HepG2 (cell line): ENCODE results near the gene RARA. TPM values are rescaled to one million over a fixed set of nuclear protein-coding genes. Genes with fewer than 3 reads are reported as not detected.

Experiments
- BRCA1 ChIP-seq: sonication (generic); formaldehyde crosslinking; IDR thresholded peaks from 2 replicates; pipeline ENCODE4 v1.4.0; 2020; ENCODE audit warnings: missing genetic modification reagents
- CENPX ChIP-seq: sonication (generic); formaldehyde crosslinking; IDR thresholded peaks from 2 replicates; pipeline ENCODE4 v1.9.0; 2021; ENCODE audit warnings: mild to moderate bottlenecking, missing genetic modification reagents, moderate library complexity
- FOXA3 ChIP-seq: IDR thresholded peaks from 2 replicates; pipeline ENCODE4 v1.6.1; 2016; ENCODE audit warnings: missing genetic modification reagents, missing compliant biosample characterization
- HNRNPUL1 ChIP-seq: fragments of 200-400 bp; formaldehyde crosslinking; IDR thresholded peaks from 2 replicates; pipeline ENCODE4 v1.6.1; 2017; ENCODE audit warnings: low read depth, mild to moderate bottlenecking, low read length, moderate library complexity
- KLF15 ChIP-seq: sonication (generic); formaldehyde crosslinking; IDR thresholded peaks from 2 replicates; pipeline ENCODE4 v1.8.1; 2023; ENCODE audit warnings: borderline replicate concordance, mild to moderate bottlenecking, inconsistent platforms, missing genetic modification reagents, mixed read lengths
- KLF9 ChIP-seq: IDR thresholded peaks from 2 replicates; pipeline ENCODE4 v1.6.1; 2016; ENCODE audit warnings: low read depth
- MAX ChIP-seq: IDR thresholded peaks from 2 replicates; pipeline ENCODE4 v1.6.1; 2012; ENCODE audit warnings: inconsistent platforms
- NCOA5 ChIP-seq: sonication (generic); formaldehyde crosslinking; IDR thresholded peaks from 2 replicates; pipeline ENCODE4 v1.4.0; 2020; ENCODE audit warnings: missing genetic modification reagents
- ONECUT2 ChIP-seq: sonication (generic); formaldehyde crosslinking; IDR thresholded peaks from 2 replicates; pipeline ENCODE4 v1.4.0; 2020; ENCODE audit warnings: missing genetic modification reagents
- POGZ ChIP-seq: sonication (generic); formaldehyde crosslinking; IDR thresholded peaks from 2 replicates; pipeline ENCODE4 v1.4.0; 2020; ENCODE audit warnings: mild to moderate bottlenecking, missing genetic modification reagents
- PRDM15 ChIP-seq: sonication (generic); formaldehyde crosslinking; IDR thresholded peaks from 2 replicates; pipeline ENCODE4 v1.4.0; 2020; ENCODE audit warnings: missing genetic modification reagents
- TGIF2 ChIP-seq: IDR thresholded peaks from 2 replicates; pipeline ENCODE4 v1.6.1; 2016; ENCODE audit warnings: control low read depth, missing compliant biosample characterization
- THAP9 ChIP-seq: sonication (generic); formaldehyde crosslinking; IDR thresholded peaks from 2 replicates; pipeline ENCODE4; 2020; ENCODE audit warnings: missing genetic modification reagents, mild to moderate bottlenecking, borderline replicate concordance
- WIZ ChIP-seq: sonication (generic); formaldehyde crosslinking; IDR thresholded peaks from 2 replicates; pipeline ENCODE4 v1.5.1; 2020; ENCODE audit warnings: mild to moderate bottlenecking, missing genetic modification reagents
- ZFAT ChIP-seq: sonication (generic); formaldehyde crosslinking; conservative IDR thresholded peaks from 2 replicates; pipeline ENCODE4 v1.8.1; 2023; ENCODE audit warnings: missing genetic modification reagents, inconsistent platforms
- ZNF282 ChIP-seq: fragments of 450-650 bp; IDR thresholded peaks from 2 replicates; pipeline ENCODE4 v1.6.1; 2018; ENCODE audit not compliant: partially characterized antibody
- ZNF337 ChIP-seq: sonication (generic); formaldehyde crosslinking; IDR thresholded peaks from 2 replicates; pipeline ENCODE4 v1.5.1; 2020; ENCODE audit warnings: missing genetic modification reagents, low read depth, mild to moderate bottlenecking, borderline replicate concordance
- ZNF343 ChIP-seq: sonication (generic); formaldehyde crosslinking; IDR thresholded peaks from 2 replicates; pipeline ENCODE4 v1.4.0; 2020; ENCODE audit warnings: mild to moderate bottlenecking, missing genetic modification reagents
- ZNF747 ChIP-seq: sonication (generic); formaldehyde crosslinking; IDR thresholded peaks from 2 replicates; pipeline ENCODE4 v1.8.1; 2023; ENCODE audit warnings: missing genetic modification reagents, mild to moderate bottlenecking, borderline replicate concordance
- ZNF749 ChIP-seq: sonication (generic); formaldehyde crosslinking; IDR thresholded peaks from 2 replicates; pipeline ENCODE4 v1.8.0; 2022; ENCODE audit warnings: mild to moderate bottlenecking, missing genetic modification reagents, moderate library complexity, borderline replicate concordance
- ZNF850 ChIP-seq: sonication (generic); formaldehyde crosslinking; conservative IDR thresholded peaks from 2 replicates; pipeline ENCODE4 v1.9.0; 2021; ENCODE audit warnings: mild to moderate bottlenecking, missing genetic modification reagents
- polyA plus RNA-seq, 8 experiments: library from polyadenylated mRNA; depleted of rRNA in 3 of 8; stranded (reverse) in 7 of 8; unstranded in 1 of 8; fragments of >200 nt; fragmentation: Illumina TruSeq in 4 of 8; extraction: Trizol in 4 of 8; gene quantifications; 2 replicates each; pipeline versions ENCODE4 v1.2.1 to v1.2.3, GENCODE V29; 2011 to 2016; ENCODE audit warnings: low read depth in 4 of 8, missing spikeins in 1 of 8, mixed read lengths in 1 of 8; ENCODE audit not compliant: insufficient read depth in 1 of 8
- total RNA-seq, 5 experiments: library from RNA; depleted of rRNA; stranded (reverse); fragments of >200 nt; fragmentation: Illumina TruSeq; extraction: Trizol; gene quantifications; 2 replicates each; pipeline ENCODE4 v1.2.3, GENCODE V29; 2016; ENCODE audit warnings: low read depth in 1 of 5
- TF ChIP-seq, protein P1 (sequence below): sonication (generic); formaldehyde crosslinking; IDR thresholded peaks from 2 replicates; pipeline ENCODE4 v1.4.0; 2020; ENCODE audit warnings: missing genetic modification reagents, low read depth, mild to moderate bottlenecking, borderline replicate concordance

The RARA gene
- total and polyA plus RNA-seq, 2 of the 13 experiments (the other 11 are each of a cell fraction or from before 2014, with no cell fraction given), result 6.4 to 8.6 TPM

GRCh38 chr17:40355123-40355803 is 46.3 kb downstream of the RARA start (continued):
- TF ChIP-seq HNRNPUL1, result no peak
- peak; percentile 67; the same call in 1 of the 2 replicates for TF ChIP-seq ZNF343 (CRISPR knock-in tag)
- TF ChIP-seq ONECUT2 (CRISPR knock-in tag), result no peak
- TF ChIP-seq PRDM15 (CRISPR knock-in tag), result peak; percentile 72; the same call in 1 of the 2 replicates
- TF ChIP-seq ZNF282, result no peak
- no peak for TF ChIP-seq ZNF850
- TF ChIP-seq TGIF2 (CRISPR knock-in tag), result no peak; the same call in 1 of the 2 replicates
- no peak; the same call in 1 of the 2 replicates for TF ChIP-seq POGZ
- TF ChIP-seq, protein P1, sequence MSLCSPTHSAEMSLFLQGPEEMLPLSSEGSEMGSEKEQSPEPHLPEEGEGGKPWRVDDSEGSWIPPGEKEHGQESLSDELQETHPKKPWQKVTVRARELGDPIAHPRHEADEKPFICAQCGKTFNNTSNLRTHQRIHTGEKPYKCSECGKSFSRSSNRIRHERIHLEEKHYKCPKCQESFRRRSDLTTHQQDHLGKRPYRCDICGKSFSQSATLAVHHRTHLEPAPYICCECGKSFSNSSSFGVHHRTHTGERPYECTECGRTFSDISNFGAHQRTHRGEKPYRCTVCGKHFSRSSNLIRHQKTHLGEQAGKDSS, result no peak; the same call in 1 of the 2 replicates
- no peak for TF ChIP-seq NCOA5
- no peak for TF ChIP-seq ZNF337 (CRISPR knock-in tag)
- peak; percentile 14; the same call in 1 of the 2 replicates for TF ChIP-seq MAX
- TF ChIP-seq KLF15 (CRISPR knock-in tag), result no peak
- TF ChIP-seq ZNF749 (CRISPR knock-in tag), result no peak
- no peak for TF ChIP-seq ZFAT (CRISPR knock-in tag)
- TF ChIP-seq KLF9 (CRISPR knock-in tag), result no peak
- no peak for TF ChIP-seq BRCA1 (CRISPR knock-in tag)
- TF ChIP-seq ZNF747 (CRISPR knock-in tag), result no peak
- TF ChIP-seq THAP9, result peak; percentile 34; the same call in 1 of the 2 replicates
- peak; percentile 26; the same call in 1 of the 2 replicates for TF ChIP-seq WIZ
- no peak for TF ChIP-seq CENPX (CRISPR knock-in tag)
- 0 out of 2 replicates have a peak, but pooled peaks have one; percentile 28 for TF ChIP-seq FOXA3
